GM12878 (cell line): Measurements from ENCODE around the gene ASZ1. TPM values are rescaled to one million over a fixed set of nuclear protein-coding genes. Genes with fewer than 3 reads are reported as not detected.

Experiments
- CBX3 ChIP-seq: fragments of 200-600 bp; sonication (generic); IDR thresholded peaks from 2 replicates; pipeline ENCODE4 v1.6.1; 2016; ENCODE audit warnings: low read depth, borderline replicate concordance
- HDGF ChIP-seq: fragments of 450-650 bp; IDR thresholded peaks from 2 replicates; pipeline ENCODE4 v1.6.1; 2016; ENCODE audit warnings: antibody characterized with exemption
- MYB ChIP-seq: fragments of 150-350 bp; IDR thresholded peaks from 2 replicates; pipeline ENCODE4 v1.6.1; 2014; ENCODE audit warnings: mild to moderate bottlenecking, low read depth, low read length, borderline replicate concordance
- PAX5 ChIP-seq: IDR thresholded peaks from 2 replicates; pipeline ENCODE4 v1.6.1; 2011; ENCODE audit warnings: low read depth, low read length, borderline replicate concordance
- PAX8 ChIP-seq: fragments of 450-650 bp; IDR thresholded peaks from 2 replicates; pipeline ENCODE4 v1.6.1; 2017; ENCODE audit warnings: mild to moderate bottlenecking, moderate library complexity
- REST ChIP-seq: IDR thresholded peaks from 2 replicates; pipeline ENCODE4 v1.6.1; 2012; ENCODE audit warnings: mild to moderate bottlenecking, low read depth, low read length
- RFX5 ChIP-seq: IDR thresholded peaks from 2 replicates; pipeline ENCODE4 v1.6.1; 2011; ENCODE audit warnings: low read depth, low read length, improper control_type of control experiment
- SMARCA5 ChIP-seq: fragments of 450-650 bp; IDR thresholded peaks from 2 replicates; pipeline ENCODE4 v1.6.1; 2017; ENCODE audit warnings: mild to moderate bottlenecking
- SREBF2 ChIP-seq: IDR thresholded peaks from 2 replicates; pipeline ENCODE4 v1.6.1; 2012; ENCODE audit warnings: mild to moderate bottlenecking, low read length
- SUZ12 ChIP-seq: fragments of 200-600 bp; sonication (generic); IDR thresholded peaks from one replicate; pipeline ENCODE4 v1.6.1; 2018; ENCODE audit warnings: antibody characterized with exemption, mild to moderate bottlenecking; ENCODE audit not compliant: unreplicated experiment
- polyA plus RNA-seq, 11 experiments: library from polyadenylated mRNA; depleted of rRNA in 4 of 11; unstranded in 6 of 11; stranded (reverse) in 5 of 11; fragments of >200 nt; fragmentation: Nextera tagmentation in 4 of 11; fragmentation: Illumina TruSeq in 1 of 11; extraction: Ambion mirVana in 4 of 11; extraction: Trizol in 1 of 11; gene quantifications; 1 replicate in 1 of 11; 2 replicates in 10 of 11; pipeline versions ENCODE4 v1.2.1 to v1.2.3, GENCODE V29; 2011 to 2016; ENCODE audit warnings: inconsistent platforms in 2 of 11, missing spikeins in 2 of 11, low read depth in 1 of 11
- total RNA-seq, 4 experiments: library from RNA; depleted of rRNA in 3 of 4; stranded (reverse); fragments of >200 nt in 3 of 4; fragmentation: Illumina TruSeq in 1 of 4; extraction: Trizol in 1 of 4; gene quantifications; 2 replicates each; pipeline versions ENCODE4 v1.2.1 to v1.2.3, GENCODE V29; 2013 to 2021
- TF ChIP-seq, protein P1 (sequence below): IDR thresholded peaks from 2 replicates; pipeline ENCODE4 v1.6.1; 2011; ENCODE audit warnings: mild to moderate bottlenecking, low read depth, low read length, moderate library complexity; ENCODE audit not compliant: insufficient replicate concordance

Gene ASZ1
- total and polyA plus RNA-seq, 10 of the 15 experiments (the other 5 are each of a cell fraction or from before 2014, with no cell fraction given): 0.04 to 0.09 (median 0.06) TPM; not detected in 5

- no peak for TF ChIP-seq REST
- TF ChIP-seq SUZ12: no peak
- TF ChIP-seq PAX8: no peak
- no peak for TF ChIP-seq SMARCA5
- no peak for TF ChIP-seq MYB
- TF ChIP-seq RFX5: no peak
- TF ChIP-seq HDGF: no peak
- TF ChIP-seq CBX3: no peak
- TF ChIP-seq, protein P1, sequence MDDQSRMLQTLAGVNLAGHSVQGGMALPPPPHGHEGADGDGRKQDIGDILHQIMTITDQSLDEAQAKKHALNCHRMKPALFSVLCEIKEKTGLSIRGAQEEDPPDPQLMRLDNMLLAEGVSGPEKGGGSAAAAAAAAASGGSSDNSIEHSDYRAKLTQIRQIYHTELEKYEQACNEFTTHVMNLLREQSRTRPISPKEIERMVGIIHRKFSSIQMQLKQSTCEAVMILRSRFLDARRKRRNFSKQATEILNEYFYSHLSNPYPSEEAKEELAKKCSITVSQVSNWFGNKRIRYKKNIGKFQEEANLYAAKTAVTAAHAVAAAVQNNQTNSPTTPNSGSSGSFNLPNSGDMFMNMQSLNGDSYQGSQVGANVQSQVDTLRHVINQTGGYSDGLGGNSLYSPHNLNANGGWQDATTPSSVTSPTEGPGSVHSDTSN: no peak
- TF ChIP-seq SREBF2: no peak
- no peak for TF ChIP-seq PAX5
Measured at GRCh38 chr7:117446220-117446815, 19.0 kb upstream of the ASZ1 start (continued).
